Left lung (tissue), 10 donors: ENCODE results near the gene TNIP1. TPM values are rescaled to one million over a fixed set of nuclear protein-coding genes. Genes with fewer than 3 reads are reported as not detected.

ENCODE experiments used
- ATAC-seq: fragments of 200-7000 bp; cut with Tn5 transposase; one replicate; pipeline ENCODE4 v1.9.1; 2020; ENCODE audit warnings: moderate library complexity
- DNase-seq, 4 donors: peaks; one replicate each; pipeline ENCODE4 v3.0.0-alpha.2; 2013 to 2020
- H3K27ac ChIP-seq, 2 donors: fragments of 200-600 bp; sonication (generic) in 1 of 2; one replicate each; pipeline versions ENCODE4 v1.5.0 to v1.8.0; 2020 to 2021
- H3K27me3 ChIP-seq, 2 donors: fragments of 200-600 bp; sonication (generic) in 1 of 2; one replicate each; pipeline versions ENCODE4 v1.5.0 to v1.8.0; 2020 to 2021
- H3K36me3 ChIP-seq, 2 donors: fragments of 200-600 bp; sonication (generic) in 1 of 2; one replicate each; pipeline versions ENCODE4 v1.5.0 to v1.8.0; 2020 to 2021
- H3K4me1 ChIP-seq, 2 donors: fragments of 200-600 bp; one replicate each; pipeline ENCODE4 v1.8.0; 2021
- H3K4me3 ChIP-seq, 2 donors: fragments of 200-600 bp; sonication (generic) in 1 of 2; one replicate each; pipeline versions ENCODE4 v1.5.0 to v1.8.0; 2020 to 2021; ENCODE audit warnings: mild to moderate bottlenecking in 1 of 2
- H3K9me3 ChIP-seq, 2 donors: fragments of 200-600 bp; sonication (generic) in 1 of 2; one replicate each; pipeline versions ENCODE4 v1.5.0 to v1.8.0; 2020 to 2021
- CTCF ChIP-seq, 2 donors: fragments of 200-600 bp; sonication (generic) in 1 of 2; IDR thresholded peaks; one replicate each; pipeline versions ENCODE4 v1.5.0 to v1.8.0; 2021; ENCODE audit warnings: antibody characterized with exemption in 2 of 2
- intact Hi-C, 2 donors: fragments of 100-400 bp; cut with DNase I; formaldehyde crosslinking; loops; one replicate each; pipeline versions ENCODE4 v1.11.2 to v1.14.2; 2022
- polyA plus RNA-seq, 6 donors: library from polyadenylated mRNA; unstranded; fragments of 120-200 nt; gene quantifications; one replicate each; pipeline ENCODE4 v1.2.1, GENCODE V29; 2013; ENCODE audit not compliant: insufficient read length in 6 of 6
- total RNA-seq, 2 donors: library from RNA; stranded (reverse); fragmentation: NEBNext Ultra II Directional; extraction: Animal tissue kit (Norgen Biotek cat#: 25700); gene quantifications; one replicate each; pipeline ENCODE4 v1.2.1, GENCODE V29; 2021
- donor health status: DM: no; HTN: yes; CAD: no.
- donor health status: DM: no; HTN: no; CAD: no.

TNIP1 gene
- total and polyA plus RNA-seq, 8 donors: 82.3 to 133 (median 84.2) TPM

GRCh38 chr5:151036556-151036955 lies 44.3 kb downstream of the TNIP1 start:
- H3K4me1 ChIP-seq: peaks cover 6 to 48% of the 10 kb centered on the region in 2 donors
- peak in 1 of 4 donors; percentile 13 for DNase-seq
- intact Hi-C loops: no loop called here

GRCh38 chr5:151034422-151035379 lies 46.1 kb downstream of the TNIP1 start:
- Histone ChIP-seq H3K9me3 (no peaks in the 10 kb centered on the region), H3K4me3 (no peak overlapping the region), H3K27ac (no peak overlapping the region), H3K4me1 (peaks cover 20 to 37% of the 10 kb centered on the region in 2 donors), H3K36me3 (peaks cover 0 to 100% of the 10 kb centered on the region in 2 donors), H3K27me3 (no peaks in the 10 kb centered on the region)
- intact Hi-C loops: no loop called here
- no peak for TF ChIP-seq CTCF (IDR thresholded peaks at IDR 0.05)
- ATAC-seq (no peak), DNase-seq (no peak)

More at GRCh38 chr5:151036556-151036955, 44.3 kb downstream of the TNIP1 start:
- Histone ChIP-seq H3K9me3 (no peaks in the 10 kb centered on the region), H3K36me3 (peaks cover 0 to 100% of the 10 kb centered on the region in 2 donors), H3K27me3 (no peaks in the 10 kb centered on the region), H3K4me3 (no peak overlapping the region), H3K27ac (no peak overlapping the region)
- ATAC-seq: no peak
- TF ChIP-seq CTCF (IDR thresholded peaks at IDR 0.05): no peak

GRCh38 chr5:151033217-151033934 lies 47.5 kb downstream of the TNIP1 start:
- Histone ChIP-seq H3K9me3 (no peaks in the 10 kb centered on the region), H3K4me3 (no peak overlapping the region), H3K4me1 (peaks cover 20 to 30% of the 10 kb centered on the region in 2 donors), H3K27me3 (no peaks in the 10 kb centered on the region), H3K27ac (no peak overlapping the region), H3K36me3 (peaks cover 0 to 100% of the 10 kb centered on the region in 2 donors)
- intact Hi-C loops: no loop called here
- TF ChIP-seq CTCF (IDR thresholded peaks at IDR 0.05): no peak
- no peak for ATAC-seq
- no peak for DNase-seq

- Histone ChIP-seq H3K27me3 (no peaks in the 10 kb centered on the region), H3K4me3 (no peak overlapping the region), H3K36me3 (peaks cover 0 to 100% of the 10 kb centered on the region in 2 donors), H3K4me1 (peaks cover 25 to 32% of the 10 kb centered on the region in 2 donors), H3K9me3 (no peaks in the 10 kb centered on the region), H3K27ac (peak overlapping the region in 1 of 2 donors; percentile 10)
- DNase-seq (peak in 1 of 4 donors; percentile 38), ATAC-seq (no peak)
- intact Hi-C loops: no loop called here
- no peak for TF ChIP-seq CTCF (IDR thresholded peaks at IDR 0.05)
These were observed 49.3 kb downstream of the TNIP1 start for GRCh38 chr5:151031554-151031953.

- TF ChIP-seq CTCF (IDR thresholded peaks at IDR 0.05): no peak
- H3K27ac ChIP-seq: peak overlapping the region; percentile 58 to 69
- H3K36me3 ChIP-seq: peaks cover 0 to 100% of the 10 kb centered on the region in 2 donors
- peak; percentile 76 for ATAC-seq
- DNase-seq: peak in 2 of 4 donors; percentile 48 to 77
- H3K27me3 ChIP-seq: no peaks in the 10 kb centered on the region
- intact Hi-C loops: no loop called here
- peaks cover 31 to 43% of the 10 kb centered on the region in 2 donors for H3K4me1 ChIP-seq
- no peak overlapping the region for H3K4me3 ChIP-seq
- no peaks in the 10 kb centered on the region for H3K9me3 ChIP-seq
These were observed 50.5 kb downstream of the TNIP1 start for GRCh38 chr5:151030379-151030778.
